GM21515 (cell line): Measurements from ENCODE around the gene PTRH1.

Experiments used
- ATAC-seq: cut with Tn5 transposase; IDR thresholded peaks from one replicate; pipeline ENCODE4 v1.9.1; 2021; ENCODE audit not compliant: unreplicated experiment

Gene PTRH1

GRCh38 chr9:127721391-127721821 is 5.9 kb upstream of the PTRH1 start:
- ATAC-seq: no peak

GRCh38 chr9:127720865-127721227 is 5.4 kb upstream of the PTRH1 start:
- no peak for ATAC-seq

DNA sequence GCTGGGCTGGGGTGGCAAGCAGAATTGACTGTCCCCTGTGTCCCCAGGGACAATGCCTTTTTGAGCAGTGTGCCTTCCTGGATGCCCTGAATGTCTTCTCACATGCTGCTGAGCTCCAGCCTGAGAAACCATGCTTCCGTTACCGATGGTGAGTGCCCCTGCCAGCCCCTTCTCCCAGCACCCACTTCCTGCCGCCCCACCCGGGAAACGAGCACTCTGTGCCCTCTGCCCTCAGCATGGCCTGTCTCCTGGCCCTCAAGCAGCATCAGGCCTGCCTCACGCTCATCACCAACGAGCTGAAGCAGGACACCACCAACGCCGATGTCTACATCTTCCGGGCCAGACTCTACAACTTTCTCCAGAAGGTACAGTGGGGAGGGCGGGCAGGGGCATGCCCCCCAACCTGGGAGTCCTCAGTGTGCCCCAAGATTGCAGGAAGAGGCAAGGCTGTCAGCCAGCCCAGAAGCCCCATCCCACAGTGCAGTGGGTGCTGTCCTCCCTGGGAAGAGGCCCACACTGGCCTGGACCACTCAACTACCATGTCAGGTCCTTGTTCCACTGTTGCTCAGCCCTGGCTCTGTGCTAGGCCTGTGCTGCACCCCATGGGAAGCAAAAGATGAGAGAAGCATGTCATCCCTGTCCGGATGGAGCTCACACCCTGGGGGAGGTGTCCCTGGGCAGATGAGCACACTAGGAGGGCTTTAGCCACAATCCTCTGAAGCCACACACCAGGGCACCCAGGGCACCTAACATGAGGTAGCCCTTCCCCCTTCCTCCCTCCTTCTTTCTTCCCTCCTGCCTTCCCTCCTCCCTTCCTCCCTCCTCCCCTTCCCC is 4.8 kb upstream of the PTRH1 start:
- no peak for ATAC-seq

GRCh38 chr9:127717766-127718165 is 2.3 kb upstream of the PTRH1 start:
- no peak for ATAC-seq

- ATAC-seq: no peak
Measured at GRCh38 chr9:127716412-127716811, 949 bp upstream of the PTRH1 start.

DNA sequence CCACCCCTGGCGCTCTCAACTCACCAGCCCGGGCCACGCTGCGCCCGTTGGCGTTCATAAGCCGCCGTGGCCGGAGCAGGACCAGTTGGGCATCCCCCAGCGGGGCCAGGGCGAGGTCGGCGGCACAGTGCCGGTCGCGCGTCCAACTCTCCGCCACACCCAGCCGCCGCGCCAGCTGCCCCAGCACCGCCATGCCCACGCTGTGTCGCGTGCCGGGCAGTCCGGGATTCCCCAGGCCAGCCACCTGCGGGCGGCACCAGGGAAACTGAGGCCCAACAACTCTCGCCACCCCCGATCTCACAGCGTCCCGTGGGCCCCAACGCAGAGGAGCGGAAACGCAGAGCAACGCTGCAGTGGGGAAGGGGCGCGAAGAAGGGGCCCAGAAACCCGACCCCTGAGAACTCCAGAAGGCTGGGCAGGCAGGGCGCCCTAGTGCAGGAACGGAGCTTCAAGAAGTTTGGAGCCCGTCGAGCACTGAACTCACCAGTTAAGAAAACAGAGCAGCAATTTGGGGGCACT is 453 bp downstream of the PTRH1 start:
- no peak for ATAC-seq

GRCh38 chr9:127714020-127714750 is 1.3 kb downstream of the PTRH1 start:
- ATAC-seq: no peak

- no peak for ATAC-seq
Measured at GRCh38 chr9:127712867-127713266, 2.6 kb downstream of the PTRH1 start.

- no peak for ATAC-seq
Measured at GRCh38 chr9:127712371-127712770, 3.1 kb downstream of the PTRH1 start.

DNA sequence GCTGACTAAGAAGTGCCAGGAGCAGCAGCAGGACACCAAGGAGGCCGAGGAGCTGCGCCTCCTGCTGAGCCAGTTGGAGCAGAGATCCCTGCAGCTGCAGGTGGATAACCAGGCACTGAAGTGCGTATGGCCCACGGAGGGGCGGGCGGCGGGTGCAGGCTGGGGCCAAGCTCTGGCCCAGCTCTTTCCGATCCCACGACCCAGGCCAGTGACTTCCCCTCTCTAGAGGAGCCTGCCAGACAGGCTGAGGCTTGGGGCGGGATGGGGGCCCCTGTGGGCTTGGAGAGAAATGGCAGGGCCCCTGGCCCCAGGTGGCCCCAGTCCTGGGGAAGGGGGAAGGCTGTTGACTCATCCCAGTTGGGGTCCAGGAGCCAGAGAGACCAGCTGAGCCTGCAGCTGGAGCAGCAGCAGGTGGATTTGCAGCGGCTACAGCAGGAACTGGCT is 3.6 kb downstream of the PTRH1 start:
- no peak for ATAC-seq

- no peak for ATAC-seq
Measured at GRCh38 chr9:127711226-127711701, 4.2 kb downstream of the PTRH1 start.

GRCh38 chr9:127710204-127710783 is 5.2 kb downstream of the PTRH1 start:
- ATAC-seq: no peak

GRCh38 chr9:127708952-127709587 is 6.4 kb downstream of the PTRH1 start:
- ATAC-seq: no peak

GRCh38 chr9:127707766-127708165 is 7.7 kb downstream of the PTRH1 start:
- no peak for ATAC-seq

- no peak for ATAC-seq
Measured at GRCh38 chr9:127706836-127707241, 8.6 kb downstream of the PTRH1 start, which contains the start of gene CFAP157. TSS of gene CFAP157 (plus strand) at chr9:127706988. CDS start at chr9:127707032, 44 bp downstream.

DNA sequence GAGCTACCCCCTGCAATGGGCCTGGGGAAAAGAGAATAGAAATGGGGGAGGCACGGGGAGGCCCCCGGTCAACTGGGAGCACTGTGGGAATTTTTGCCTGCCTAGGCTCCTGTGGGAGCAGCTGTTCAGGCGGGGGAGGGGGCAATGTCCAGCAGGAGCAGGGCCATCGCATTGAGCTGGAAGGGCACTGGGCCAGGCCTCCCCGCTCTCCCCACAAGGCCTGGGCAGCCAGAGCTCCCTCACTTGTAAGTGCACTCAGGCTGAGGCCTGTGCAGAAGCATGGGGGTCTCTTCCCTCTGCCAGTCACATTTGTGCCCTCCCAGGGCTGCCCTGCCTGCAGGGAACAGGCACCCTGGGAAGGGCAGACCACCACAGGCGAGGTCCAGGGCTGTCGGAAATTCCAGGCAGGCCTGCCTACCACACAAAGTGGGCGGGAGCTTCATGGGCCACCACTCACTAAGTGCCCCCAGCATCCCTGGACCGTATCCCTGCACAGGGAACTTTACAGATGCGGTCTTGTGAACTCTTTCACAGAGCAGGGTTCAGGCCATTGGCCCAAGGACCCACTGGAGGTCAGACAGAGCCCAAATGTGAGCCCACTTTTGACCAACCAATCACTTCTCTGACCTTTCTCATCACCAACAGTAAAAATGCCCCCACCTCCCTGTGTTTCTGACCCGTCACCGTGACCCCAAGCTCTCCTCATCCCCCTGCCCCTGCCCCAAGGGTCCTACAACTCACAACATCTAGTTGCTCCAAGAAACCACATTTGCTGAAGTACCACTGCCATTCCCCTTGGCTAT is 9.7 kb downstream of the PTRH1 start:
- ATAC-seq: no peak

GRCh38 chr9:127703289-127703946 is 12.0 kb downstream of the PTRH1 start:
- ATAC-seq: no peak

GRCh38 chr9:127700594-127701255 is 14.7 kb downstream of the PTRH1 start:
- no peak for ATAC-seq

DNA sequence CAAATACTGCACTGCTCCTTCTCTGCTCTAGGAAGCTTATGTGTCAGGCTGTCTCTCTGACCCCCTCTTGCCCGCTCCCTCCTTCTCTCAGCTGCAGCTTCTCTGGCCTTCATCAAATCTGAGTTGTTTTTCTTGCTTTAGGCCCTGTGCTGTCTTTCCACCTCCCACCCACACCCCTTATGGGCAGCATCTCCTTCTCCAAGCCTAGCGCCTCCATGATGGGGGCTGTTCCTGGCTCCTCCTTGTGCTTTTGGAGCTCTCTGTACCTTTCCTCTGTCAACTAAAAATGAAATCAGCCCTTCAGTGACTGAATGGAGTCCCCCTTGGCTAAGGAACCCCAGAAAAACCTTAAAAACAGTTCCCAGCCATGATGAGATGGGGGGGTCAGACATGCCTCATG is 15.3 kb downstream of the PTRH1 start:
- ATAC-seq: no peak
